Tibial nerve (tissue), 4 donors: Measurements from ENCODE around the gene MAGI2. TPM values are rescaled to one million over a fixed set of nuclear protein-coding genes. Genes with fewer than 3 reads are reported as not detected.

Source experiments
- DNase-seq, 2 donors: peaks; one replicate each; pipeline ENCODE4 v3.0.0-alpha.2; 2019; ENCODE audit warnings: low spot score in 2 of 2
- H3K27ac ChIP-seq, 4 donors: fragments of 200-600 bp; sonication (generic) in 3 of 4; one replicate each; pipeline ENCODE4 v1.5.1; 2017 to 2019; ENCODE audit warnings: mild to moderate bottlenecking in 1 of 4
- H3K27me3 ChIP-seq, 2 donors: fragments of 200-600 bp; sonication (generic) in 1 of 2; one replicate each; pipeline versions ENCODE4 v1.5.1 to v1.6.0; 2017 to 2019
- H3K36me3 ChIP-seq, 3 donors: fragments of 200-600 bp; sonication (generic); one replicate each; pipeline ENCODE4 v1.5.1; 2018 to 2019
- H3K4me1 ChIP-seq, 4 donors: fragments of 200-600 bp; sonication (generic) in 3 of 4; one replicate each; pipeline ENCODE4 v1.5.1; 2017 to 2019
- H3K4me3 ChIP-seq, 4 donors: fragments of 200-600 bp; sonication (generic) in 3 of 4; one replicate each; pipeline ENCODE4 v1.5.1; 2017 to 2019; ENCODE audit warnings: mild to moderate bottlenecking in 1 of 4, moderate library complexity in 1 of 4
- H3K9me3 ChIP-seq, 4 donors: fragments of 200-600 bp; sonication (generic) in 3 of 4; one replicate each; pipeline ENCODE4 v1.5.1; 2017 to 2019
- EP300 ChIP-seq, 2 donors: sonication (generic); formaldehyde crosslinking; IDR thresholded peaks; one replicate each; pipeline ENCODE4 v1.6.1; 2017; ENCODE audit warnings: antibody characterized with exemption in 2 of 2, mild to moderate bottlenecking in 1 of 2
- POLR2A ChIP-seq, 2 donors: fragments of 450-650 bp; IDR thresholded peaks; one replicate each; pipeline ENCODE4 v1.6.1; 2017; ENCODE audit warnings: antibody characterized with exemption in 2 of 2, mild to moderate bottlenecking in 2 of 2, moderate library complexity in 2 of 2
- WGBS, 2 donors: methylation state at CpG; one replicate each; pipeline ENCODE4 v1.1.5; 2018; 5-methylcytosine and 5-hydroxymethylcytosine counted together
- total RNA-seq, 4 donors: library from RNA; depleted of rRNA; stranded (reverse); fragments of >200 nt; gene quantifications; one replicate each; pipeline ENCODE4 v1.1.0, GENCODE V29; 2016
- TF ChIP-seq, protein P1 (sequence below), 5 experiments: fragments of 200-600 bp in 3 of 5; fragments of 450-650 bp in 2 of 5; sonication (generic) in 3 of 5; IDR thresholded peaks; one replicate each; pipeline ENCODE4 v1.5.1; 2016 to 2019; ENCODE audit warnings: antibody characterized with exemption in 5 of 5, mild to moderate bottlenecking in 3 of 5, moderate library complexity in 2 of 5

The MAGI2 gene
- total RNA-seq, 4 donors from 2014 or later = 33.6 to 58.2 (median 55.6) TPM

- DNase-seq = no peak
- Histone ChIP-seq H3K27me3 (no peaks in the 10 kb centered on the region), H3K36me3 (no peaks in the 10 kb centered on the region), H3K9me3 (no peaks in the 10 kb centered on the region), H3K27ac (no peak overlapping the region), H3K4me3 (no peak overlapping the region), H3K4me1 (no peaks in the 10 kb centered on the region)
- TF ChIP-seq, protein P1, sequence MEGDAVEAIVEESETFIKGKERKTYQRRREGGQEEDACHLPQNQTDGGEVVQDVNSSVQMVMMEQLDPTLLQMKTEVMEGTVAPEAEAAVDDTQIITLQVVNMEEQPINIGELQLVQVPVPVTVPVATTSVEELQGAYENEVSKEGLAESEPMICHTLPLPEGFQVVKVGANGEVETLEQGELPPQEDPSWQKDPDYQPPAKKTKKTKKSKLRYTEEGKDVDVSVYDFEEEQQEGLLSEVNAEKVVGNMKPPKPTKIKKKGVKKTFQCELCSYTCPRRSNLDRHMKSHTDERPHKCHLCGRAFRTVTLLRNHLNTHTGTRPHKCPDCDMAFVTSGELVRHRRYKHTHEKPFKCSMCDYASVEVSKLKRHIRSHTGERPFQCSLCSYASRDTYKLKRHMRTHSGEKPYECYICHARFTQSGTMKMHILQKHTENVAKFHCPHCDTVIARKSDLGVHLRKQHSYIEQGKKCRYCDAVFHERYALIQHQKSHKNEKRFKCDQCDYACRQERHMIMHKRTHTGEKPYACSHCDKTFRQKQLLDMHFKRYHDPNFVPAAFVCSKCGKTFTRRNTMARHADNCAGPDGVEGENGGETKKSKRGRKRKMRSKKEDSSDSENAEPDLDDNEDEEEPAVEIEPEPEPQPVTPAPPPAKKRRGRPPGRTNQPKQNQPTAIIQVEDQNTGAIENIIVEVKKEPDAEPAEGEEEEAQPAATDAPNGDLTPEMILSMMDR (IDR thresholded peaks at IDR 0.05) = no peak
- TF ChIP-seq EP300 (IDR thresholded peaks at IDR 0.05) (no peak), POLR2A (IDR thresholded peaks at IDR 0.05) (no peak)
- 91% methylated on average over 2 of the region's 2 CpGs for WGBS, 2 donors
Measured at GRCh38 chr7:78499971-78500370, 953.5 kb downstream of the MAGI2 start.

DNA sequence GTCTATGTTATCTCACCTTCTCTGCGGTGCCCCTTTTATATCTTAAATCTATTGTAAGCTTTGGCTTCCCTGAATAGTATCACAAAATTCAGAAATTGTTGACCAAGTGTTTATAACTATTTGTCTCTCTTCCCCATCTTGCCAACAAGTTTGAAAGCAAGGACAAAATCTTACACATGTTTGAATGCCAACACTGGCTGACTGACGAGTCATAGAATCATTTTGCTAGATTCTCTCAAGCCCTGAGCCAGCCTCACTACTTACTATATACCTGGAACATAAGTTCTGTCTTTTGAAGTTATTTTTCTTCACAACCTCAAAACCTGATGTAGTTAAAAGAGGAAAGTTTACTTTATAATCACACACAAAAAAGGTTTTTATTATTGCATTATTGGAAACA is 954.2 kb downstream of the MAGI2 start:
- no peak for DNase-seq
- no peaks in the 10 kb centered on the region for H3K36me3 ChIP-seq
- TF ChIP-seq, protein P1 (IDR thresholded peaks at IDR 0.05) = no peak
- no peak for TF ChIP-seq EP300 (IDR thresholded peaks at IDR 0.05)
- no peak for TF ChIP-seq POLR2A (IDR thresholded peaks at IDR 0.05)
- WGBS, 2 donors = 90 to 91% methylated on average over 2 of the region's 2 CpGs
- H3K4me1 ChIP-seq = no peaks in the 10 kb centered on the region
- H3K9me3 ChIP-seq = no peaks in the 10 kb centered on the region
- H3K27ac ChIP-seq = no peak overlapping the region
- no peak overlapping the region for H3K4me3 ChIP-seq
- H3K27me3 ChIP-seq = no peaks in the 10 kb centered on the region

GRCh38 chr7:78497728-78498427 is 955.6 kb downstream of the MAGI2 start:
- TF ChIP-seq, protein P1 (IDR thresholded peaks at IDR 0.05) = no peak
- no peak for TF ChIP-seq POLR2A (IDR thresholded peaks at IDR 0.05)
- no peak for TF ChIP-seq EP300 (IDR thresholded peaks at IDR 0.05)
- Histone ChIP-seq H3K27ac (no peak overlapping the region), H3K9me3 (no peaks in the 10 kb centered on the region), H3K36me3 (no peaks in the 10 kb centered on the region), H3K4me3 (no peak overlapping the region), H3K4me1 (no peaks in the 10 kb centered on the region), H3K27me3 (no peaks in the 10 kb centered on the region)
- DNase-seq = no peak
- WGBS, 2 donors = 85 to 92% methylated on average over 4 of the region's 4 CpGs

GRCh38 chr7:78496096-78496630 is 957.3 kb downstream of the MAGI2 start:
- H3K4me3 ChIP-seq = no peak overlapping the region
- H3K27ac ChIP-seq = no peak overlapping the region
- 39 to 42% methylated on average over 4 of the region's 4 CpGs for WGBS, 2 donors
- H3K27me3 ChIP-seq = no peaks in the 10 kb centered on the region
- DNase-seq = no peak
- H3K4me1 ChIP-seq = no peaks in the 10 kb centered on the region
- H3K36me3 ChIP-seq = no peaks in the 10 kb centered on the region
- TF ChIP-seq EP300 (IDR thresholded peaks at IDR 0.05) = no peak
- TF ChIP-seq POLR2A (IDR thresholded peaks at IDR 0.05) = no peak
- TF ChIP-seq, protein P1 (IDR thresholded peaks at IDR 0.05) = no peak
- no peaks in the 10 kb centered on the region for H3K9me3 ChIP-seq

DNA sequence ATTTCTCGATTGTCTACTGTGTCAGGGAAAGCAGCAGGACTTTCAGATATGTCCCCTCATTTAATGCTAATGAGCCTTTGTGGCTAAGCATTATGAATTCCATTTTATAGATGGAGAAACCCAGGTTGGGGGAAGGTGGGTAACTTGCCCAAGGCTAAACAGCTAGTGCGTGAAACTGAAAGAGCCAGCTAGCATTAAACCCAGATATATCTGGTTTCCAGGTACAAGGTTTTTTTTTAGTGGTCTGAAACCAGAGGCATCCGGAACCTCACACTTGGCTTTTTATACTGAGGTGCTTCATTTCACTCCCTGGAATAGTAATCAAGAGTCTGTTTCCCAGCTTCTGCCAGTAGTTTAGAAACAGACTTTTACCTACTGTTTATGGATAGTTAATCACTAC is 960.1 kb downstream of the MAGI2 start:
- H3K4me3 ChIP-seq = no peak overlapping the region
- H3K27ac ChIP-seq = no peak overlapping the region
- DNase-seq = no peak
- peaks cover 0 to 11% (median 5%) of the 10 kb centered on the region in 4 donors for H3K4me1 ChIP-seq
- H3K36me3 ChIP-seq = no peaks in the 10 kb centered on the region
- WGBS, 2 donors = 79 to 90% methylated on average over 3 of the region's 3 CpGs
- H3K27me3 ChIP-seq = no peaks in the 10 kb centered on the region
- H3K9me3 ChIP-seq = no peaks in the 10 kb centered on the region
- TF ChIP-seq EP300 (IDR thresholded peaks at IDR 0.05) (no peak), POLR2A (IDR thresholded peaks at IDR 0.05) (no peak)
- TF ChIP-seq, protein P1 (IDR thresholded peaks at IDR 0.05) = no peak
